Upper lobe of left lung (tissue), 6 donors: ENCODE measurements around the gene FKRP. TPM values are rescaled to one million over a fixed set of nuclear protein-coding genes. Genes with fewer than 3 reads are reported as not detected.
A peak's percentile ranks its signal among the peaks of the same experiment; 100 is the strongest.

Experiments used
- ATAC-seq, 2 donors: fragments of 200-7000 bp; cut with Tn5 transposase; one replicate each; pipeline ENCODE4 v1.9.1; 2022; ENCODE audit warnings: mild to moderate bottlenecking in 2 of 2, moderate library complexity in 2 of 2; ENCODE audit not compliant: low FRiP score in 2 of 2
- DNase-seq, 2 donors: peaks; one replicate each; pipeline ENCODE4 v3.0.0-alpha.2; 2019 to 2020
- H3K27ac ChIP-seq, 4 donors: fragments of 200-600 bp; sonication (generic); one replicate each; pipeline ENCODE4 v1.5.1; 2016 to 2019
- H3K27me3 ChIP-seq, 4 donors: fragments of 200-600 bp; sonication (generic); one replicate each; pipeline ENCODE4 v1.5.1; 2017 to 2019
- H3K36me3 ChIP-seq, 4 donors: fragments of 200-600 bp; sonication (generic); one replicate each; pipeline ENCODE4 v1.5.1; 2016 to 2019
- H3K4me1 ChIP-seq, 4 donors: fragments of 200-600 bp; sonication (generic); one replicate each; pipeline ENCODE4 v1.5.1; 2018 to 2019
- H3K4me3 ChIP-seq, 4 donors: fragments of 200-600 bp; sonication (generic); one replicate each; pipeline ENCODE4 v1.5.1; 2017 to 2019; ENCODE audit warnings: mild to moderate bottlenecking in 2 of 4, moderate library complexity in 1 of 4
- H3K9me3 ChIP-seq, 4 donors: fragments of 200-600 bp; sonication (generic); one replicate each; pipeline ENCODE4 v1.5.1; 2018 to 2019
- EP300 ChIP-seq, 4 donors: sonication (generic); formaldehyde crosslinking; IDR thresholded peaks; one replicate each; pipeline ENCODE4 v1.5.1; 2017; ENCODE audit warnings: antibody characterized with exemption in 4 of 4, control low read depth in 2 of 4
- POLR2A ChIP-seq, 4 donors: fragments of 450-650 bp; IDR thresholded peaks; one replicate each; pipeline ENCODE4 v1.5.1; 2016 to 2017; ENCODE audit warnings: antibody characterized with exemption in 4 of 4, mild to moderate bottlenecking in 2 of 4
- POLR2AphosphoS5 ChIP-seq, 2 donors: sonication (generic); formaldehyde crosslinking; IDR thresholded peaks; one replicate each; pipeline ENCODE4 v1.5.1; 2017; ENCODE audit warnings: antibody characterized with exemption in 2 of 2
- WGBS, 2 donors: methylation state at CpG; one replicate each; pipeline ENCODE4 v1.1.5; 2017 to 2018; 5-methylcytosine and 5-hydroxymethylcytosine counted together
- total RNA-seq, 6 donors: library from RNA; depleted of rRNA in 4 of 6; stranded (reverse); fragments of >200 nt in 4 of 6; gene quantifications; one replicate each; pipeline versions ENCODE4 v1.1.0 to v1.2.1, GENCODE V29; 2016 to 2021
- TF ChIP-seq, protein P1 (sequence below), 6 experiments: fragments of 450-650 bp in 4 of 6; fragments of 200-600 bp in 2 of 6; sonication (generic) in 2 of 6; IDR thresholded peaks; one replicate each; pipeline ENCODE4 v1.5.1; 2016 to 2019; ENCODE audit warnings: antibody characterized with exemption in 6 of 6
- donor health status: DM: no; HTN: no; CAD: no; lungs with moderate emphysema.
- donor health status: DM: no; HTN: yes; CAD: no; lungs with severe emphysema.

The FKRP gene
- total RNA-seq, 6 donors from 2014 or later, result 16.6 to 26.2 (median 19.3) TPM

DNA sequence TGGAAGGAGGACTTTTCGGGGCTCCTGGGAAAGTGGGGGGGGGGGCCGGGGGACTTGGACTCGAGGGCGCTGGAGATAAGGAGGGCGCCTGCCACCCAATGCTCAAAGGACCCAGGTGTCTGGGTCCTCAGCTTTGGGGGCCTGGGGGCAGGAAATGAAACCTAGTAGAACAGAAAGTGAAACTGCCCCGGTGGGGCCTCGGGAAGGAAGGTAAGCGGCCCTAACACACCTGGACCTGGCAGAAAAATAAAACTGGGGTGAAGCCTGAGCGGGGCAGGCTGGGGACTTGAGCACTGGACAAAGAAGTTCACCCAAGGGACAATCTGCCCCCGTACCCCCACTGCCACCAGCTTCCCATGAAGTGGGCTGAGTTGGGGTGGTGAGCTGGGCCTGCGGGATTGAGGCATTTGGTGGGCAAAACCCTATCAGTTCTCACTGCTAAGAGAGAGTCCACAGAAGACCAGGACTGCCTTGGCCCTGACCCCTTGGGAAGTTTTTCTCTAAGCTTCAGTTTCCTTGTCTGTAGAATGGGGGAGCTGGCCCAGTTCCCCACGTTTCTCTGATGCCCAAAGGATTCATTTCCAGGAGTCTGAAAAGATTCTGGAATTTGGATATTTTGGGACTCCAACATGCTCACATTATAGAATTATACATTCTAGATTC, 31.3 kb upstream of the FKRP start:
- TF ChIP-seq POLR2A (IDR thresholded peaks at IDR 0.05), result peak in 1 of 4 donors; percentile 32
- TF ChIP-seq POLR2AphosphoS5 (IDR thresholded peaks at IDR 0.05), result no peak
- TF ChIP-seq, protein P1, sequence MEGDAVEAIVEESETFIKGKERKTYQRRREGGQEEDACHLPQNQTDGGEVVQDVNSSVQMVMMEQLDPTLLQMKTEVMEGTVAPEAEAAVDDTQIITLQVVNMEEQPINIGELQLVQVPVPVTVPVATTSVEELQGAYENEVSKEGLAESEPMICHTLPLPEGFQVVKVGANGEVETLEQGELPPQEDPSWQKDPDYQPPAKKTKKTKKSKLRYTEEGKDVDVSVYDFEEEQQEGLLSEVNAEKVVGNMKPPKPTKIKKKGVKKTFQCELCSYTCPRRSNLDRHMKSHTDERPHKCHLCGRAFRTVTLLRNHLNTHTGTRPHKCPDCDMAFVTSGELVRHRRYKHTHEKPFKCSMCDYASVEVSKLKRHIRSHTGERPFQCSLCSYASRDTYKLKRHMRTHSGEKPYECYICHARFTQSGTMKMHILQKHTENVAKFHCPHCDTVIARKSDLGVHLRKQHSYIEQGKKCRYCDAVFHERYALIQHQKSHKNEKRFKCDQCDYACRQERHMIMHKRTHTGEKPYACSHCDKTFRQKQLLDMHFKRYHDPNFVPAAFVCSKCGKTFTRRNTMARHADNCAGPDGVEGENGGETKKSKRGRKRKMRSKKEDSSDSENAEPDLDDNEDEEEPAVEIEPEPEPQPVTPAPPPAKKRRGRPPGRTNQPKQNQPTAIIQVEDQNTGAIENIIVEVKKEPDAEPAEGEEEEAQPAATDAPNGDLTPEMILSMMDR (IDR thresholded peaks at IDR 0.05), result no peak
- TF ChIP-seq EP300 (IDR thresholded peaks at IDR 0.05), result no peak
- H3K4me1 ChIP-seq, result peaks cover 40 to 62% (median 44%) of the 10 kb centered on the region in 4 donors
- H3K36me3 ChIP-seq, result peaks cover 0 to 20% (median 17%) of the 10 kb centered on the region in 4 donors
- H3K27ac ChIP-seq, result peak overlapping the region; percentile 81 to 95 (median 92)
- peak overlapping the region; percentile 64 to 74 (median 65) for H3K4me3 ChIP-seq
- ATAC-seq (peak; percentile 2 to 38), DNase-seq (no peak)
- H3K27me3 ChIP-seq, result no peaks in the 10 kb centered on the region
- 2 to 3% methylated on average over 10 to 11 of the region's 12 CpGs for WGBS, 2 donors
- no peaks in the 10 kb centered on the region for H3K9me3 ChIP-seq

DNA sequence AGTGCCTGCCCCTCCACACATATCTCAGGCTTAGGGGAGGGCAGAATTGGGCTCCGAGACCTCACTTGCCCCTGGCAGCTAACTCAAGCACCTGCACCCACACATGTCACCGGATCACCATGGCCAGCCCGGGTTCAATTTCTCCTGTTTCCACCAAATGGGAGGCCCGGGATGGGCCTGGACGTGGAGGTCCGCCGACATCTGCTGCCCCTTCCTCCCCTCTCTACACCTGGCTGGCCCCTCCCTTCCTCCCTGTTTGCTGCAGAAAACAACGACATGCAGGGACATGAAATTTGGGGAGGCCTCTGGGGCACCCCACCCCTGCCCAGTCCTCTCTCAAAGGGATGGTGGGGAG, 30.3 kb upstream of the FKRP start:
- no peak for ATAC-seq
- H3K27me3 ChIP-seq, result no peaks in the 10 kb centered on the region
- no peaks in the 10 kb centered on the region for H3K9me3 ChIP-seq
- peaks cover 40 to 68% (median 44%) of the 10 kb centered on the region in 4 donors for H3K4me1 ChIP-seq
- 13 to 20% methylated on average over 6 to 8 of the region's 8 CpGs for WGBS, 2 donors
- peaks cover 0 to 20% (median 17%) of the 10 kb centered on the region in 4 donors for H3K36me3 ChIP-seq
- TF ChIP-seq EP300 (IDR thresholded peaks at IDR 0.05) (no peak), POLR2A (IDR thresholded peaks at IDR 0.05) (no peak), POLR2AphosphoS5 (IDR thresholded peaks at IDR 0.05) (no peak)
- TF ChIP-seq, protein P1 (IDR thresholded peaks at IDR 0.05), result no peak
- DNase-seq, result no peak
- H3K4me3 ChIP-seq, result peak overlapping the region; percentile 31 to 74 (median 64)
- H3K27ac ChIP-seq, result peak overlapping the region; percentile 81 to 95 (median 92)

DNA sequence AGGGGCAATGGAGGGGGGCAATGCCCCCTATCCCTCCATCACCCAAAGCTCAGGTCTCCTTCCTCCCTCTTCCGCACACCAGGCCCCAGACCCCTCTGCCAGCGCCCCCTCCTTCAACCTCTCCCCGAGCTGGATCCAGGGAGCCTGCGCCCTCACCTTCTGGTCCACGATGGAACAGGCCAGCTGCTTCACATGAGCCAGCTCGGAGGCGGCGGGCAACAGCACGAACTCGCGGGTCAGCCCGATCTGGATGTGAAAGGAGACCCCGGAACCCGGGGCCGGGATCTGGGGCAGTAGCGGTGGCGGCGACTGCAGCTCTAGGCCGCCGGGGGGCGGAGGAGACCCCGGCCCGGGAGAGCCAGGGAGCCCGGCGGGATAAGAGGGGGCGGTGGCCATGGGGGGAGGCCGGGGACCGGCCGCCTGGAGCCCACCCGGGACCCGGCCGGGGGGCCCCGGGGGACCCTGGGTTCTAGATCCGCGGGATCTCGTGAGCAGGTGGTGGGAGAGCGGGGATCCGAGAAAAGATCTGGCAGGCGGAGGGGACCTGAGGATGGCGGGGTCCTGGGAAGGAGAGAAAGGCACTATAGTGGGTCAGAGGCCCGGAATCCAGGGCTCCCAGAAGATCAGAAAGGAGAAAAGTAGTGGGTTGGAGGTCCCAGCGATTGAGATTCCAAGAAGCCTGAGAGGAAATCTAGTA, 29.7 kb upstream of the FKRP start:
- DNase-seq, result no peak
- Histone ChIP-seq H3K4me1 (peaks cover 40 to 63% (median 44%) of the 10 kb centered on the region in 4 donors), H3K27me3 (no peaks in the 10 kb centered on the region), H3K9me3 (no peaks in the 10 kb centered on the region), H3K36me3 (peaks cover 0 to 22% (median 17%) of the 10 kb centered on the region in 4 donors), H3K27ac (peak overlapping the region; percentile 81 to 95 (median 92)), H3K4me3 (peak overlapping the region; percentile 31 to 74 (median 64))
- TF ChIP-seq POLR2AphosphoS5 (IDR thresholded peaks at IDR 0.05), result no peak
- TF ChIP-seq, protein P1 (IDR thresholded peaks at IDR 0.05), result peak in 2 of 6 experiments; percentile 3 to 18
- no peak for ATAC-seq
- 0 to 2% methylated on average over 9 to 30 of the region's 42 CpGs for WGBS, 2 donors

DNA sequence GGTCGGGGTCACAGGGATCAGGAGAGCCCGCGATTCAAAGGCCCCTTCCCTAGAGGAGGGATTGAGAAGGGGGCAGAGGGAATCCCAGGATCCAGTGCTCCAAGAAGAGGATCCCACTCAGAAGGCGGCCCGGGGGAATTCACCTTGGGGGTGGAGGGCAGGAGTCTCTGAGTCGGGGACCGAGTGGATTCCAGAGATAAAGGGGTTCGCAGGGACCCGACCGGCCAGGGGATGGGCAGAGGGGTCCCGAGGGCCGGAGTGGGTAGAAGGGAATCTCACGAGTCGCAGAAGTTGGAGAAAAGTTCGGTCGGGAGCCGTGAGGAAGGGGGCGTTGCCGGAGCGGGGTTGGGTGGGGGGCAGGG, 29.2 kb upstream of the FKRP start:
- WGBS, 2 donors, result 1 to 2% methylated on average over 17 to 20 of the region's 20 CpGs
- Histone ChIP-seq H3K9me3 (no peaks in the 10 kb centered on the region), H3K36me3 (peaks cover 0 to 25% (median 21%) of the 10 kb centered on the region in 4 donors), H3K27ac (peak overlapping the region; percentile 81 to 95 (median 92)), H3K4me3 (peak overlapping the region; percentile 31 to 74 (median 64)), H3K27me3 (no peaks in the 10 kb centered on the region), H3K4me1 (peaks cover 40 to 62% (median 44%) of the 10 kb centered on the region in 4 donors)
- no peak for DNase-seq
- TF ChIP-seq, protein P1 (IDR thresholded peaks at IDR 0.05), result no peak
- no peak for TF ChIP-seq EP300 (IDR thresholded peaks at IDR 0.05)
- no peak for TF ChIP-seq POLR2AphosphoS5 (IDR thresholded peaks at IDR 0.05)
- no peak for TF ChIP-seq POLR2A (IDR thresholded peaks at IDR 0.05)
- ATAC-seq, result peak in 1 of 2 donors; percentile 0
